HepG2 (cell line): ENCODE measurements around the gene HEYL. TPM values are rescaled to one million over a fixed set of nuclear protein-coding genes. Genes with fewer than 3 reads are reported as not detected.

ENCODE experiments used
- CTCF ChIP-seq: sonication (generic); formaldehyde crosslinking; IDR thresholded peaks from 2 replicates; pipeline ENCODE4 v1.5.0; 2020; ENCODE audit warnings: mild to moderate bottlenecking, missing genetic modification reagents, moderate library complexity
- EED ChIP-seq: sonication (generic); formaldehyde crosslinking; IDR thresholded peaks from 2 replicates; pipeline ENCODE4 v1.5.0; 2020; ENCODE audit warnings: mild to moderate bottlenecking, missing genetic modification reagents
- RAD21 ChIP-seq: fragments of 450-650 bp; formaldehyde crosslinking; IDR thresholded peaks from 2 replicates; pipeline ENCODE4 v1.5.0; 2020; ENCODE audit warnings: mild to moderate bottlenecking
- ZMYM4 ChIP-seq: sonication (generic); formaldehyde crosslinking; IDR thresholded peaks from 2 replicates; pipeline ENCODE4 v1.8.1; 2023; ENCODE audit warnings: mild to moderate bottlenecking, missing genetic modification reagents
- polyA plus RNA-seq, 8 experiments: library from polyadenylated mRNA; depleted of rRNA in 3 of 8; stranded (reverse) in 7 of 8; unstranded in 1 of 8; fragments of >200 nt; fragmentation: Illumina TruSeq in 4 of 8; extraction: Trizol in 4 of 8; gene quantifications; 2 replicates each; pipeline versions ENCODE4 v1.2.1 to v1.2.3, GENCODE V29; 2011 to 2016; ENCODE audit warnings: low read depth in 4 of 8, missing spikeins in 1 of 8, mixed read lengths in 1 of 8; ENCODE audit not compliant: insufficient read depth in 1 of 8
- total RNA-seq, 5 experiments: library from RNA; depleted of rRNA; stranded (reverse); fragments of >200 nt; fragmentation: Illumina TruSeq; extraction: Trizol; gene quantifications; 2 replicates each; pipeline ENCODE4 v1.2.3, GENCODE V29; 2016; ENCODE audit warnings: low read depth in 1 of 5
- TF ChIP-seq, protein P1 (sequence below): sonication (generic); formaldehyde crosslinking; IDR thresholded peaks from 2 replicates; pipeline ENCODE4 v1.4.0; 2020; ENCODE audit warnings: missing genetic modification reagents
- TF ChIP-seq, protein P2 (sequence below): sonication (generic); formaldehyde crosslinking; IDR thresholded peaks from 2 replicates; pipeline ENCODE4 v1.4.0; 2020; ENCODE audit warnings: missing genetic modification reagents, borderline replicate concordance
- TF ChIP-seq, protein P3 (sequence below): sonication (generic); formaldehyde crosslinking; IDR thresholded peaks from 2 replicates; pipeline ENCODE4 v1.9.0; 2022; ENCODE audit warnings: missing genetic modification reagents, mild to moderate bottlenecking, borderline replicate concordance

The HEYL gene
- total and polyA plus RNA-seq, 2 of the 13 experiments (the other 11 are each of a cell fraction or from before 2014, with no cell fraction given), result 0.03 to 0.04 TPM

DNA sequence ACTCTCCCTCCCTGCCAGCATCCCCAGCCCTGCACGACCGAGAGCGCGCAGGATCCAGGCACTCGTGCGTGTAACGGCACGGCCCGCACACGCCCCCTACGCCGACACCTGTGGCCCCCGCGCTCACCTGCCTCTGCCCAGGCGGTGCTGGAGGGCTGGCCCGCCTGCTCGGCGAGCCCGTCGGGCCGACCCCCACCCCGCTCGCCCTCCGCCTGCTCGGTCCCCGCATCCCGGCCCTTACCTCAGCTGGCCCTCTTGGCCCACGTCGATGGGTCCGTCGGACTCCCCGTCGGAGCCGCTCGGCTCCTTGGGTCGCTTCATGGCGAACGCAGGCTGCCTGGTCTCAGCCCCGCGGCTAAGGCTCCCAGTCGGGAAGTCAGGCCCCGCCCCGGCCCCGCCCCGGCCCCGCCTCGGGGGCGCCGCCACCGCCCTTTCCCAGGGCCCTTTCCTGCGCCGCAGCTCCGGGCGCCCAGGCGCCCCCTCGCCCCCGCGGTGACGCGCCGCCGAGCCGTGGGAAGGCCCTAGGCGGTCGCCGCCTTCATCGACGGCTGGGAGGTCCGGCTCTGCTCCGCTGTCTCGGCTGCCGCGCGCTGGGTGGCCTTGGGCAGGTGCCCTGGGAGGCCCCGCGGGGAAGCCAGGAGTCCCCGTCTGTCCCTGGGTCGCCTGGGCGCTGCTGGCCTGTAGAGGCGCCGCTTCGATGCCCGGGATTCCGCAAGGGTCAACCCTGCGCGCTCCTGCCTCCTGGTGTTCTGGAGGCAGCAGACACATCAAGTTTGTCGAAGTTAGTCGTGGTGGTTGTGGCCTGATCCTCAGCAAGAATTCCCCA is at the start of gene HEYL (continued):
- TF ChIP-seq, protein P1, sequence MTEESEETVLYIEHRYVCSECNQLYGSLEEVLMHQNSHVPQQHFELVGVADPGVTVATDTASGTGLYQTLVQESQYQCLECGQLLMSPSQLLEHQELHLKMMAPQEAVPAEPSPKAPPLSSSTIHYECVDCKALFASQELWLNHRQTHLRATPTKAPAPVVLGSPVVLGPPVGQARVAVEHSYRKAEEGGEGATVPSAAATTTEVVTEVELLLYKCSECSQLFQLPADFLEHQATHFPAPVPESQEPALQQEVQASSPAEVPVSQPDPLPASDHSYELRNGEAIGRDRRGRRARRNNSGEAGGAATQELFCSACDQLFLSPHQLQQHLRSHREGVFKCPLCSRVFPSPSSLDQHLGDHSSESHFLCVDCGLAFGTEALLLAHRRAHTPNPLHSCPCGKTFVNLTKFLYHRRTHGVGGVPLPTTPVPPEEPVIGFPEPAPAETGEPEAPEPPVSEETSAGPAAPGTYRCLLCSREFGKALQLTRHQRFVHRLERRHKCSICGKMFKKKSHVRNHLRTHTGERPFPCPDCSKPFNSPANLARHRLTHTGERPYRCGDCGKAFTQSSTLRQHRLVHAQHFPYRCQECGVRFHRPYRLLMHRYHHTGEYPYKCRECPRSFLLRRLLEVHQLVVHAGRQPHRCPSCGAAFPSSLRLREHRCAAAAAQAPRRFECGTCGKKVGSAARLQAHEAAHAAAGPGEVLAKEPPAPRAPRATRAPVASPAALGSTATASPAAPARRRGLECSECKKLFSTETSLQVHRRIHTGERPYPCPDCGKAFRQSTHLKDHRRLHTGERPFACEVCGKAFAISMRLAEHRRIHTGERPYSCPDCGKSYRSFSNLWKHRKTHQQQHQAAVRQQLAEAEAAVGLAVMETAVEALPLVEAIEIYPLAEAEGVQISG, result peak; percentile 97
- TF ChIP-seq, protein P2, sequence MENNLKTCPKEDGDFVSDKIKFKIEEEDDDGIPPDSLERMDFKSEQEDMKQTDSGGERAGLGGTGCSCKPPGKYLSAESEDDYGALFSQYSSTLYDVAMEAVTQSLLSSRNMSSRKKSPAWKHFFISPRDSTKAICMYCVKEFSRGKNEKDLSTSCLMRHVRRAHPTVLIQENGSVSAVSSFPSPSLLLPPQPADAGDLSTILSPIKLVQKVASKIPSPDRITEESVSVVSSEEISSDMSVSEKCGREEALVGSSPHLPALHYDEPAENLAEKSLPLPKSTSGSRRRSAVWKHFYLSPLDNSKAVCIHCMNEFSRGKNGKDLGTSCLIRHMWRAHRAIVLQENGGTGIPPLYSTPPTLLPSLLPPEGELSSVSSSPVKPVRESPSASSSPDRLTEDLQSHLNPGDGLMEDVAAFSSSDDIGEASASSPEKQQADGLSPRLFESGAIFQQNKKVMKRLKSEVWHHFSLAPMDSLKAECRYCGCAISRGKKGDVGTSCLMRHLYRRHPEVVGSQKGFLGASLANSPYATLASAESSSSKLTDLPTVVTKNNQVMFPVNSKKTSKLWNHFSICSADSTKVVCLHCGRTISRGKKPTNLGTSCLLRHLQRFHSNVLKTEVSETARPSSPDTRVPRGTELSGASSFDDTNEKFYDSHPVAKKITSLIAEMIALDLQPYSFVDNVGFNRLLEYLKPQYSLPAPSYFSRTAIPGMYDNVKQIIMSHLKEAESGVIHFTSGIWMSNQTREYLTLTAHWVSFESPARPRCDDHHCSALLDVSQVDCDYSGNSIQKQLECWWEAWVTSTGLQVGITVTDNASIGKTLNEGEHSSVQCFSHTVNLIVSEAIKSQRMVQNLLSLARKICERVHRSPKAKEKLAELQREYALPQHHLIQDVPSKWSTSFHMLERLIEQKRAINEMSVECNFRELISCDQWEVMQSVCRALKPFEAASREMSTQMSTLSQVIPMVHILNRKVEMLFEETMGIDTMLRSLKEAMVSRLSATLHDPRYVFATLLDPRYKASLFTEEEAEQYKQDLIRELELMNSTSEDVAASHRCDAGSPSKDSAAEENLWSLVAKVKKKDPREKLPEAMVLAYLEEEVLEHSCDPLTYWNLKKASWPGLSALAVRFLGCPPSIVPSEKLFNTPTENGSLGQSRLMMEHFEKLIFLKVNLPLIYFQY (CRISPR knock-in tag), result no peak
- TF ChIP-seq EED, result no peak
- TF ChIP-seq, protein P3, sequence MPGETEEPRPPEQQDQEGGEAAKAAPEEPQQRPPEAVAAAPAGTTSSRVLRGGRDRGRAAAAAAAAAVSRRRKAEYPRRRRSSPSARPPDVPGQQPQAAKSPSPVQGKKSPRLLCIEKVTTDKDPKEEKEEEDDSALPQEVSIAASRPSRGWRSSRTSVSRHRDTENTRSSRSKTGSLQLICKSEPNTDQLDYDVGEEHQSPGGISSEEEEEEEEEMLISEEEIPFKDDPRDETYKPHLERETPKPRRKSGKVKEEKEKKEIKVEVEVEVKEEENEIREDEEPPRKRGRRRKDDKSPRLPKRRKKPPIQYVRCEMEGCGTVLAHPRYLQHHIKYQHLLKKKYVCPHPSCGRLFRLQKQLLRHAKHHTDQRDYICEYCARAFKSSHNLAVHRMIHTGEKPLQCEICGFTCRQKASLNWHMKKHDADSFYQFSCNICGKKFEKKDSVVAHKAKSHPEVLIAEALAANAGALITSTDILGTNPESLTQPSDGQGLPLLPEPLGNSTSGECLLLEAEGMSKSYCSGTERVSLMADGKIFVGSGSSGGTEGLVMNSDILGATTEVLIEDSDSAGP (CRISPR knock-in tag), result 0 out of 2 replicates have a peak, but pooled peaks have one; percentile 37
- TF ChIP-seq ZMYM4, result peak; percentile 58; the same call in 1 of the 2 replicates
- peak; percentile 62 for TF ChIP-seq CTCF (CRISPR knock-in tag)
- TF ChIP-seq RAD21 (CRISPR knock-in tag), result peak; percentile 64
- TF ChIP-seq, all 625 proteins: peak for 28
